Smooth muscle cell (in vitro differentiated cells): ENCODE data around the gene MACC1. TPM values are rescaled to one million over a fixed set of nuclear protein-coding genes. Genes with fewer than 3 reads are reported as not detected.

Source experiments
- DNase-seq: peaks from one replicate; lab custom pipeline; 2025; ENCODE audit not compliant: unreplicated experiment; lab: John Stamatoyannopoulos, UW
- H2AFZ ChIP-seq: fragments of 200-600 bp; sonication (generic); 2 replicates; pipeline ENCODE4 v1.6.0; 2016; ENCODE audit warnings: antibody characterized with exemption, low read depth, mild to moderate bottlenecking
- H3F3A ChIP-seq: fragments of 200-600 bp; sonication (generic); 2 replicates; pipeline ENCODE4 v1.6.0; 2017; ENCODE audit warnings: antibody characterized with exemption, low read depth
- H3K27ac ChIP-seq: fragments of 200-600 bp; sonication (generic); 2 replicates; pipeline ENCODE4 v1.5.1; 2016; ENCODE audit warnings: low read depth, mild to moderate bottlenecking
- H3K27me3 ChIP-seq: fragments of 200-600 bp; sonication (generic); 2 replicates; pipeline ENCODE4 v1.6.1; 2016; ENCODE audit warnings: low read depth, mild to moderate bottlenecking
- H3K36me3 ChIP-seq: fragments of 200-600 bp; sonication (generic); 2 replicates; pipeline ENCODE4 v1.5.1; 2016; ENCODE audit warnings: low read depth
- H3K4me1 ChIP-seq: fragments of 200-600 bp; sonication (generic); 2 replicates; pipeline ENCODE4 v1.5.1; 2016; ENCODE audit warnings: low read depth
- H3K4me2 ChIP-seq: fragments of 200-600 bp; sonication (generic); 2 replicates; pipeline ENCODE4 v1.6.0; 2016; ENCODE audit warnings: mild to moderate bottlenecking
- H3K4me3 ChIP-seq: fragments of 200-600 bp; sonication (generic); 2 replicates; pipeline ENCODE4 v1.5.1; 2016; ENCODE audit warnings: mild to moderate bottlenecking
- H3K79me2 ChIP-seq: fragments of 200-600 bp; sonication (generic); 2 replicates; pipeline ENCODE4 v1.6.0; 2016; ENCODE audit warnings: low read depth, mild to moderate bottlenecking
- H3K9ac ChIP-seq: fragments of 200-600 bp; sonication (generic); 2 replicates; pipeline ENCODE4 v1.6.0; 2016; ENCODE audit warnings: low read depth
- H3K9me3 ChIP-seq: fragments of 200-600 bp; sonication (generic); replicated peaks from 2 replicates; pipeline ENCODE4 v1.5.1; 2016; ENCODE audit warnings: low read depth
- H4K20me1 ChIP-seq: fragments of 200-600 bp; sonication (generic); 2 replicates; pipeline ENCODE4 v1.6.0; 2016; ENCODE audit warnings: low read depth
- WGBS: methylation state at CpG from one replicate; pipeline ENCODE4 v1.1.7; 2016; ENCODE audit warnings: low lambda C conversion rate; 5-methylcytosine and 5-hydroxymethylcytosine counted together
- polyA plus RNA-seq: library from polyadenylated mRNA; unstranded; fragments of >200 nt; fragmentation: Nextera tagmentation; extraction: Ambion mirVana; gene quantifications from 2 replicates; pipeline ENCODE4 v1.2.1, GENCODE V29; 2016
- total RNA-seq: library from RNA; depleted of rRNA; stranded (reverse); fragments of >200 nt; gene quantifications from 2 replicates; pipeline ENCODE4 v1.2.3, GENCODE V29; 2014
- TF ChIP-seq, protein P1 (sequence below): fragments of 200-600 bp; sonication (generic); IDR thresholded peaks from 2 replicates; pipeline ENCODE4 v1.5.1; 2017; ENCODE audit warnings: borderline replicate concordance, mild to moderate bottlenecking, antibody characterized with exemption; ENCODE audit not compliant: insufficient read depth, poor library complexity, severe bottlenecking

MACC1 gene
- total and polyA plus RNA-seq, 2 experiments from 2014 or later, result 1.3 TPM; not detected in 1

DNA sequence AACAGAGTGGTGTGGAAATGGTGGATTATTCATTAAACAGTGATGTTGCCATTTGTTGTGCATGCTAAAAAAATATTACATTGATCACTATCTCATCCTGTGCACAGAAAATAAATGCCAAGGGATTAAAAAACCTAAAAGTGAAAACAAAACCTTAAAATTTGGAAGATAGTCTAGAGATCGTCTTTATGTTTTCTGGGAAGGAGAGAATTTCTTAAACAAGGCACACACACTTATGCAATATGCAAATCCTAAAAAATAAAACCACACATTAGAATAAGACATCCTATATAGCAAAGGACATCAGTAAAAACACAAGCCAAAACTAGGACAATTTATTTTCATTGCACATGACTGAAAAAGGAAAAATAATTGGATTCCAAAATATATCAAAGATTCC, 54.5 kb downstream of the MACC1 start:
- no peaks in the 10 kb centered on the region for H3K4me1 ChIP-seq
- no peaks in the 10 kb centered on the region for H3K9me3 ChIP-seq
- no peaks in the 10 kb centered on the region for H3K27me3 ChIP-seq
- 100% methylated on average over 1 of the region's 1 CpG for WGBS
- no peak overlapping the region for H3K9ac ChIP-seq
- no peak overlapping the region for H3K4me3 ChIP-seq
- no peak overlapping the region for H2AFZ ChIP-seq
- H3F3A ChIP-seq, result no peaks in the 10 kb centered on the region
- H4K20me1 ChIP-seq, result no peaks in the 10 kb centered on the region
- TF ChIP-seq, protein P1, sequence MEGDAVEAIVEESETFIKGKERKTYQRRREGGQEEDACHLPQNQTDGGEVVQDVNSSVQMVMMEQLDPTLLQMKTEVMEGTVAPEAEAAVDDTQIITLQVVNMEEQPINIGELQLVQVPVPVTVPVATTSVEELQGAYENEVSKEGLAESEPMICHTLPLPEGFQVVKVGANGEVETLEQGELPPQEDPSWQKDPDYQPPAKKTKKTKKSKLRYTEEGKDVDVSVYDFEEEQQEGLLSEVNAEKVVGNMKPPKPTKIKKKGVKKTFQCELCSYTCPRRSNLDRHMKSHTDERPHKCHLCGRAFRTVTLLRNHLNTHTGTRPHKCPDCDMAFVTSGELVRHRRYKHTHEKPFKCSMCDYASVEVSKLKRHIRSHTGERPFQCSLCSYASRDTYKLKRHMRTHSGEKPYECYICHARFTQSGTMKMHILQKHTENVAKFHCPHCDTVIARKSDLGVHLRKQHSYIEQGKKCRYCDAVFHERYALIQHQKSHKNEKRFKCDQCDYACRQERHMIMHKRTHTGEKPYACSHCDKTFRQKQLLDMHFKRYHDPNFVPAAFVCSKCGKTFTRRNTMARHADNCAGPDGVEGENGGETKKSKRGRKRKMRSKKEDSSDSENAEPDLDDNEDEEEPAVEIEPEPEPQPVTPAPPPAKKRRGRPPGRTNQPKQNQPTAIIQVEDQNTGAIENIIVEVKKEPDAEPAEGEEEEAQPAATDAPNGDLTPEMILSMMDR, result no peak
- no peak for DNase-seq
- no peaks in the 10 kb centered on the region for H3K36me3 ChIP-seq
- H3K79me2 ChIP-seq, result no peaks in the 10 kb centered on the region
- no peak overlapping the region for H3K4me2 ChIP-seq
- no peak overlapping the region for H3K27ac ChIP-seq

DNA sequence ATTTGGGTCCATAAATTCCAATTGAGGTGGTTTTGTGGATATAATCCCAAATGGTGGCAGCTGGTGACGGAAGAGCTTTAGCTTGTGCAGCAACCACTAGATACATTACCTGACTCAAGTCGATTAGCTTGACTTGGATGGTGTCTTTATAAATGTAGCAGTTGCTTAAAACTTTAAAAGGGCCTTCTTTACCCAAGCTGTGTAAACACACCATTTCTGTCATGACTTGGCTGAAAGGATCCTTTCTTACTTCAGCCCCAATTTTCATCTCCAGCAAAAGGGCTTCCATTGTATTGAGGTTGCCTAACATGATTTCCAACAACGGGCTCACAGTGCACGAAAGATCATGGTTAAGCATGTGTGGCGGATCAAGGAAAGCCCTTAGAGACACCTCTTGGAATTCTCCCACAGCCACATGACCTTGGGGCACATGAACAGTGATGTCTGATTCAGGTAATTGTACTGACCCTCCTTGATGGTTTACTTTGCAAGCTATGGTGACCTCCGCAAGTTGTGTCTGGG, 57.9 kb downstream of the MACC1 start:
- no peak overlapping the region for H3K4me3 ChIP-seq
- H3K9ac ChIP-seq, result no peak overlapping the region
- no peaks in the 10 kb centered on the region for H3F3A ChIP-seq
- no peaks in the 10 kb centered on the region for H4K20me1 ChIP-seq
- H3K4me2 ChIP-seq, result no peak overlapping the region
- no peak for DNase-seq
- no peak overlapping the region for H3K27ac ChIP-seq
- no peak overlapping the region for H2AFZ ChIP-seq
- no peaks in the 10 kb centered on the region for H3K27me3 ChIP-seq
- H3K79me2 ChIP-seq, result no peaks in the 10 kb centered on the region
- WGBS, result 93% methylated on average over 6 of the region's 6 CpGs
- H3K4me1 ChIP-seq, result no peaks in the 10 kb centered on the region
- no peaks in the 10 kb centered on the region for H3K36me3 ChIP-seq
- TF ChIP-seq, protein P1, result no peak
- H3K9me3 ChIP-seq, result no peaks in the 10 kb centered on the region

DNA sequence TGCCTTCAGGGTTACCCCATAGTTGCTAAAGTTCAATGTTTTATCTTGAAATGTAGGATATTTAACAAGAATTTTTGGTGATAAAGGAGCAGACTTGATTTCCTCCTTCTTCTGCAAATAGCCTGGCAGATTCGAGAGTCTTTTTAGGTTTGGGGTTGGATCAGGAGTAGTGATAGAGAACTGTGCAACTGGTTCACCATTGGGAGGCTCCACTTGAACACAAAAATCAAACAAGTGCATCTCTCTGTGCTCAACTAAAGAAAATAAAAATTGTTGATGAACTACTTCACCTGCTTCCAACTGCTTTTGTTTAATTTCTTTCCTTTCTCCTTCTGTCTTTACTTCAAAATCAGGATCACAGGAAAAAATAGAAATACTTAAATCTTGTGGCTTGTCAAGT, 58.5 kb downstream of the MACC1 start:
- Histone ChIP-seq H3K4me3 (no peak overlapping the region), H3K79me2 (no peaks in the 10 kb centered on the region), H4K20me1 (no peaks in the 10 kb centered on the region), H3F3A (no peaks in the 10 kb centered on the region), H3K4me1 (no peaks in the 10 kb centered on the region), H3K9me3 (no peaks in the 10 kb centered on the region), H3K9ac (no peak overlapping the region), H3K36me3 (no peaks in the 10 kb centered on the region), H2AFZ (no peak overlapping the region), H3K27ac (no peak overlapping the region), H3K4me2 (no peak overlapping the region), H3K27me3 (no peaks in the 10 kb centered on the region)
- WGBS, result 42% methylated on average over 1 of the region's 1 CpG
- TF ChIP-seq, protein P1, result no peak
- DNase-seq, result no peak

DNA sequence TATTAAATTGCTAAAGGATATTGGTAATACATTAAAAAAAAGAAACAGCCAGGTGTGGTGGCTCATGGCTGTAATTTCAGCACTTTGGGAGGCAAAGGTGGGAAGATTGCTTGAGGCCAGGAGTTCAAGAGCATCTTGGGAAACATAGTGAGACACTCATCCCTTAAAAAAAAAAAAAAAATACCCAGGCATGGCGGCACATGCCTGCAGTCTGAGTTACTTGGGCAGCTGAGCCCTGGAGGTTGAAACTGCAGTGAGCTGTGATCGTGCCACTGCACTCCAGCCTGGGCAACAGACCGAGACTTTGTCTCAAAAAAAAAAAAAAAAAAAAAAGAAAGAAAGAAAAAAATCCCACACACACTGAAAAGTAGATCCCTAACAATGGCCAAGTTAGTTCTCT, 59.7 kb downstream of the MACC1 start:
- 96% methylated on average over 3 of the region's 3 CpGs for WGBS

More for the DNA sequence above, 59.7 kb downstream of the MACC1 start:
- H3K79me2 ChIP-seq, result no peaks in the 10 kb centered on the region
- no peaks in the 10 kb centered on the region for H3K27me3 ChIP-seq
- H3F3A ChIP-seq, result no peaks in the 10 kb centered on the region
- no peaks in the 10 kb centered on the region for H4K20me1 ChIP-seq
- H3K4me1 ChIP-seq, result no peaks in the 10 kb centered on the region
- H2AFZ ChIP-seq, result no peak overlapping the region
- H3K4me2 ChIP-seq, result no peak overlapping the region
- H3K36me3 ChIP-seq, result no peaks in the 10 kb centered on the region
- H3K4me3 ChIP-seq, result no peak overlapping the region
- H3K9me3 ChIP-seq, result no peaks in the 10 kb centered on the region
- no peak for DNase-seq
- no peak overlapping the region for H3K9ac ChIP-seq
- H3K27ac ChIP-seq, result no peak overlapping the region
- TF ChIP-seq, protein P1, result no peak
